ENCODE data around the gene ITGAV.

ITGAV gene

GRCh38 chr2:186594001-186594722 is 4.3 kb downstream of the ITGAV start:
- Histone ChIP-seq H3K36me3 (ENCODE audit: control insufficient read depth, low read depth, low read length) (no peaks in the 10 kb centered on the region), H3K27me3 (ENCODE audit: control insufficient read depth, insufficient read depth, low read length) (peaks cover 9% of the 10 kb centered on the region), H3K9ac (ENCODE audit: low read length) (no peak overlapping the region), H3K27ac (ENCODE audit: low read length) (no peak overlapping the region), H3K9me3 (ENCODE audit: control insufficient read depth, low read depth, low read length) (no peaks in the 10 kb centered on the region), H3K4me1 (ENCODE audit: control insufficient read depth, low read depth, low read length) (peaks cover 28% of the 10 kb centered on the region), H3K4me3 (ENCODE audit: low read length) (no peak overlapping the region)

GRCh38 chr2:186595219-186595618 is 5.4 kb downstream of the ITGAV start:
- H3K9me3 ChIP-seq (ENCODE audit: control insufficient read depth, low read depth, low read length), result no peaks in the 10 kb centered on the region
- H3K27ac ChIP-seq (ENCODE audit: low read length), result no peak overlapping the region
- no peaks in the 10 kb centered on the region for H3K36me3 ChIP-seq (ENCODE audit: control insufficient read depth, low read depth, low read length)
- peaks cover 9% of the 10 kb centered on the region for H3K27me3 ChIP-seq (ENCODE audit: control insufficient read depth, insufficient read depth, low read length)
- no peak overlapping the region for H3K4me3 ChIP-seq (ENCODE audit: low read length)
- peaks cover 34% of the 10 kb centered on the region for H3K4me1 ChIP-seq (ENCODE audit: control insufficient read depth, low read depth, low read length)
- no peak overlapping the region for H3K9ac ChIP-seq (ENCODE audit: low read length)

GRCh38 chr2:186599186-186599778 is 9.4 kb downstream of the ITGAV start:
- H3K27me3 ChIP-seq (ENCODE audit: control insufficient read depth, insufficient read depth, low read length), result no peaks in the 10 kb centered on the region
- H3K9me3 ChIP-seq (ENCODE audit: control insufficient read depth, low read depth, low read length), result no peaks in the 10 kb centered on the region
- no peak overlapping the region for H3K9ac ChIP-seq (ENCODE audit: low read length)
- H3K36me3 ChIP-seq (ENCODE audit: control insufficient read depth, low read depth, low read length), result no peaks in the 10 kb centered on the region
- no peak overlapping the region for H3K4me3 ChIP-seq (ENCODE audit: low read length)
- H3K4me1 ChIP-seq (ENCODE audit: control insufficient read depth, low read depth, low read length), result peaks cover 20% of the 10 kb centered on the region
- no peak overlapping the region for H3K27ac ChIP-seq (ENCODE audit: low read length)

GRCh38 chr2:186603286-186603685 is 13.4 kb downstream of the ITGAV start:
- Histone ChIP-seq H3K27me3 (ENCODE audit: control insufficient read depth, insufficient read depth, low read length) (no peaks in the 10 kb centered on the region), H3K27ac (ENCODE audit: low read length) (no peak overlapping the region), H3K4me3 (ENCODE audit: low read length) (no peak overlapping the region), H3K9me3 (ENCODE audit: control insufficient read depth, low read depth, low read length) (no peaks in the 10 kb centered on the region), H3K9ac (ENCODE audit: low read length) (no peak overlapping the region), H3K4me1 (ENCODE audit: control insufficient read depth, low read depth, low read length) (peaks cover 12% of the 10 kb centered on the region), H3K36me3 (ENCODE audit: control insufficient read depth, low read depth, low read length) (no peaks in the 10 kb centered on the region)

- no peak overlapping the region for H3K27ac ChIP-seq (ENCODE audit: low read length)
- H3K4me1 ChIP-seq (ENCODE audit: control insufficient read depth, low read depth, low read length), result peaks cover 6% of the 10 kb centered on the region
- H3K9me3 ChIP-seq (ENCODE audit: control insufficient read depth, low read depth, low read length), result no peaks in the 10 kb centered on the region
- no peaks in the 10 kb centered on the region for H3K36me3 ChIP-seq (ENCODE audit: control insufficient read depth, low read depth, low read length)
- no peak overlapping the region for H3K9ac ChIP-seq (ENCODE audit: low read length)
- H3K4me3 ChIP-seq (ENCODE audit: low read length), result no peak overlapping the region
- H3K27me3 ChIP-seq (ENCODE audit: control insufficient read depth, insufficient read depth, low read length), result no peaks in the 10 kb centered on the region
Observed at GRCh38 chr2:186605041-186605440, 15.2 kb downstream of the ITGAV start.

- Histone ChIP-seq H3K4me3 (ENCODE audit: low read length) (no peak overlapping the region), H3K27ac (ENCODE audit: low read length) (no peak overlapping the region), H3K36me3 (ENCODE audit: control insufficient read depth, low read depth, low read length) (no peaks in the 10 kb centered on the region), H3K27me3 (ENCODE audit: control insufficient read depth, insufficient read depth, low read length) (no peaks in the 10 kb centered on the region), H3K9ac (ENCODE audit: low read length) (no peak overlapping the region), H3K4me1 (ENCODE audit: control insufficient read depth, low read depth, low read length) (peaks cover 6% of the 10 kb centered on the region), H3K9me3 (ENCODE audit: control insufficient read depth, low read depth, low read length) (no peaks in the 10 kb centered on the region)
Observed at GRCh38 chr2:186607660-186608324, 17.9 kb downstream of the ITGAV start.

- Histone ChIP-seq H3K4me3 (ENCODE audit: low read length) (no peak overlapping the region), H3K27ac (ENCODE audit: low read length) (no peak overlapping the region), H3K9me3 (ENCODE audit: control insufficient read depth, low read depth, low read length) (no peaks in the 10 kb centered on the region), H3K27me3 (ENCODE audit: control insufficient read depth, insufficient read depth, low read length) (no peaks in the 10 kb centered on the region), H3K36me3 (ENCODE audit: control insufficient read depth, low read depth, low read length) (no peaks in the 10 kb centered on the region), H3K4me1 (ENCODE audit: control insufficient read depth, low read depth, low read length) (no peaks in the 10 kb centered on the region), H3K9ac (ENCODE audit: low read length) (no peak overlapping the region)
Observed at GRCh38 chr2:186610785-186611184, 20.9 kb downstream of the ITGAV start.

GRCh38 chr2:186611526-186611925 is 21.7 kb downstream of the ITGAV start:
- Histone ChIP-seq H3K27me3 (ENCODE audit: control insufficient read depth, insufficient read depth, low read length) (no peaks in the 10 kb centered on the region), H3K9me3 (ENCODE audit: control insufficient read depth, low read depth, low read length) (no peaks in the 10 kb centered on the region), H3K4me3 (ENCODE audit: low read length) (no peak overlapping the region), H3K36me3 (ENCODE audit: control insufficient read depth, low read depth, low read length) (no peaks in the 10 kb centered on the region), H3K27ac (ENCODE audit: low read length) (no peak overlapping the region), H3K9ac (ENCODE audit: low read length) (no peak overlapping the region), H3K4me1 (ENCODE audit: control insufficient read depth, low read depth, low read length) (no peaks in the 10 kb centered on the region)

GRCh38 chr2:186612026-186612425 is 22.2 kb downstream of the ITGAV start:
- H3K27ac ChIP-seq (ENCODE audit: low read length), result no peak overlapping the region
- H3K9me3 ChIP-seq (ENCODE audit: control insufficient read depth, low read depth, low read length), result no peaks in the 10 kb centered on the region
- no peak overlapping the region for H3K4me3 ChIP-seq (ENCODE audit: low read length)
- no peaks in the 10 kb centered on the region for H3K36me3 ChIP-seq (ENCODE audit: control insufficient read depth, low read depth, low read length)
- no peak overlapping the region for H3K9ac ChIP-seq (ENCODE audit: low read length)
- no peaks in the 10 kb centered on the region for H3K4me1 ChIP-seq (ENCODE audit: control insufficient read depth, low read depth, low read length)
- no peaks in the 10 kb centered on the region for H3K27me3 ChIP-seq (ENCODE audit: control insufficient read depth, insufficient read depth, low read length)

GRCh38 chr2:186612555-186613440 is 22.9 kb downstream of the ITGAV start:
- Histone ChIP-seq H3K9ac (ENCODE audit: low read length) (no peak overlapping the region), H3K9me3 (ENCODE audit: control insufficient read depth, low read depth, low read length) (no peaks in the 10 kb centered on the region), H3K27ac (ENCODE audit: low read length) (no peak overlapping the region), H3K4me3 (ENCODE audit: low read length) (no peak overlapping the region), H3K36me3 (ENCODE audit: control insufficient read depth, low read depth, low read length) (no peaks in the 10 kb centered on the region), H3K4me1 (ENCODE audit: control insufficient read depth, low read depth, low read length) (no peaks in the 10 kb centered on the region), H3K27me3 (ENCODE audit: control insufficient read depth, insufficient read depth, low read length) (no peaks in the 10 kb centered on the region)

- no peaks in the 10 kb centered on the region for H3K9me3 ChIP-seq (ENCODE audit: control insufficient read depth, low read depth, low read length)
- H3K4me3 ChIP-seq (ENCODE audit: low read length), result no peak overlapping the region
- no peaks in the 10 kb centered on the region for H3K27me3 ChIP-seq (ENCODE audit: control insufficient read depth, insufficient read depth, low read length)
- no peaks in the 10 kb centered on the region for H3K4me1 ChIP-seq (ENCODE audit: control insufficient read depth, low read depth, low read length)
- H3K27ac ChIP-seq (ENCODE audit: low read length), result no peak overlapping the region
- H3K36me3 ChIP-seq (ENCODE audit: control insufficient read depth, low read depth, low read length), result no peaks in the 10 kb centered on the region
- H3K9ac ChIP-seq (ENCODE audit: low read length), result no peak overlapping the region
Observed at GRCh38 chr2:186614373-186614772, 24.5 kb downstream of the ITGAV start.
